Upper lobe of left lung (tissue), 6 donors: ENCODE results near the gene APOL3. TPM values are rescaled to one million over a fixed set of nuclear protein-coding genes. Genes with fewer than 3 reads are reported as not detected.

Source experiments
- ATAC-seq, 2 donors: fragments of 200-7000 bp; cut with Tn5 transposase; one replicate each; pipeline ENCODE4 v1.9.1; 2022; ENCODE audit warnings: mild to moderate bottlenecking in 2 of 2, moderate library complexity in 2 of 2; ENCODE audit not compliant: low FRiP score in 2 of 2
- DNase-seq, 2 donors: peaks; one replicate each; pipeline ENCODE4 v3.0.0-alpha.2; 2019 to 2020
- H3K27ac ChIP-seq, 4 donors: fragments of 200-600 bp; sonication (generic); one replicate each; pipeline ENCODE4 v1.5.1; 2016 to 2019
- H3K27me3 ChIP-seq, 4 donors: fragments of 200-600 bp; sonication (generic); one replicate each; pipeline ENCODE4 v1.5.1; 2017 to 2019
- H3K36me3 ChIP-seq, 4 donors: fragments of 200-600 bp; sonication (generic); one replicate each; pipeline ENCODE4 v1.5.1; 2016 to 2019
- H3K4me1 ChIP-seq, 4 donors: fragments of 200-600 bp; sonication (generic); one replicate each; pipeline ENCODE4 v1.5.1; 2018 to 2019
- H3K4me3 ChIP-seq, 4 donors: fragments of 200-600 bp; sonication (generic); one replicate each; pipeline ENCODE4 v1.5.1; 2017 to 2019; ENCODE audit warnings: mild to moderate bottlenecking in 2 of 4, moderate library complexity in 1 of 4
- H3K9me3 ChIP-seq, 4 donors: fragments of 200-600 bp; sonication (generic); one replicate each; pipeline ENCODE4 v1.5.1; 2018 to 2019
- EP300 ChIP-seq, 4 donors: sonication (generic); formaldehyde crosslinking; IDR thresholded peaks; one replicate each; pipeline ENCODE4 v1.5.1; 2017; ENCODE audit warnings: antibody characterized with exemption in 4 of 4, control low read depth in 2 of 4
- POLR2A ChIP-seq, 4 donors: fragments of 450-650 bp; IDR thresholded peaks; one replicate each; pipeline ENCODE4 v1.5.1; 2016 to 2017; ENCODE audit warnings: antibody characterized with exemption in 4 of 4, mild to moderate bottlenecking in 2 of 4
- POLR2AphosphoS5 ChIP-seq, 2 donors: sonication (generic); formaldehyde crosslinking; IDR thresholded peaks; one replicate each; pipeline ENCODE4 v1.5.1; 2017; ENCODE audit warnings: antibody characterized with exemption in 2 of 2
- WGBS, 2 donors: methylation state at CpG; one replicate each; pipeline ENCODE4 v1.1.5; 2017 to 2018; 5-methylcytosine and 5-hydroxymethylcytosine counted together
- total RNA-seq, 6 donors: library from RNA; depleted of rRNA in 4 of 6; stranded (reverse); fragments of >200 nt in 4 of 6; gene quantifications; one replicate each; pipeline versions ENCODE4 v1.1.0 to v1.2.1, GENCODE V29; 2016 to 2021
- TF ChIP-seq, protein P1 (sequence below), 6 experiments: fragments of 450-650 bp in 4 of 6; fragments of 200-600 bp in 2 of 6; sonication (generic) in 2 of 6; IDR thresholded peaks; one replicate each; pipeline ENCODE4 v1.5.1; 2016 to 2019; ENCODE audit warnings: antibody characterized with exemption in 6 of 6
- donor health status: DM: no; HTN: no; CAD: no; lungs with moderate emphysema.
- donor health status: DM: no; HTN: yes; CAD: no; lungs with severe emphysema.

APOL3 gene
- total RNA-seq, 6 donors from 2014 or later = 40.4 to 88.0 (median 54.5) TPM

DNA sequence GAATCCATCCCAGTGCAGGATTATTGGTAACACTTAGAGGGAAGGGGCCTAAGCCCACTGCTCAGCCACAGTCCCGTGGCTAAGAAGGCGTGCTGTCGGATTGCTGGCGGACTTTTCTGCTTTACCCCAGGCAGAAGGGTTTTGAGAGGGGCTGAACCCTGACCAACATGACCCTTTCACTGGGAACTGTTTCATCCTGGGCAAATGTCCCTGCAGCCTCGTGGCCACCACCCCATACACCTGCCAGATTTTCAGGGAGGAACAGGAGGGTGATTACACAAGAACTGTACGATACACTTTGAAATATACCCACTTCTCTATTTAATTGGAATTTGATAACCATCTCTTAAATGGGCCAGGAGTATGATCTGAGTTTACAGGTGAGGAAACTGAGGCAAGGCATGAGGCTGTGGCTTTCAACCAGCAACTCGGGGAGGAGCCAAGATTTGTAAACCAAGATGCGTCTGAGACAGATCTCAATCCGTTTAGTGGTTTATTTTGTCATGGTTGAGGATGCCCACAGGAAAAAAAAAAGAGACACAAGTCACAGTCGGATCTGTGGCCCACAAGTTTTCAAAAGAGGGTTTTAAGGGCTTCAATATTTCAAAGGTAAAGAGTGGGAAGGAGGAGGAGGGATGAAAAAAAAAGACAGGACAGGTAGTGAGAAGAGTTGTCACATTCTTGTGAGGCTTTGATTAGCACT, 6.1 kb upstream of the APOL3 start:
- Histone ChIP-seq H3K9me3 (peaks cover 0 to 4% (median 0%) of the 10 kb centered on the region in 4 donors), H3K36me3 (no peaks in the 10 kb centered on the region), H3K4me1 (peaks cover 8 to 36% (median 34%) of the 10 kb centered on the region in 4 donors), H3K4me3 (no peak overlapping the region), H3K27ac (no peak overlapping the region), H3K27me3 (no peaks in the 10 kb centered on the region)
- no peak for DNase-seq
- TF ChIP-seq POLR2A (IDR thresholded peaks at IDR 0.05) = no peak
- TF ChIP-seq EP300 (IDR thresholded peaks at IDR 0.05) = no peak
- TF ChIP-seq POLR2AphosphoS5 (IDR thresholded peaks at IDR 0.05) = no peak
- TF ChIP-seq, protein P1, sequence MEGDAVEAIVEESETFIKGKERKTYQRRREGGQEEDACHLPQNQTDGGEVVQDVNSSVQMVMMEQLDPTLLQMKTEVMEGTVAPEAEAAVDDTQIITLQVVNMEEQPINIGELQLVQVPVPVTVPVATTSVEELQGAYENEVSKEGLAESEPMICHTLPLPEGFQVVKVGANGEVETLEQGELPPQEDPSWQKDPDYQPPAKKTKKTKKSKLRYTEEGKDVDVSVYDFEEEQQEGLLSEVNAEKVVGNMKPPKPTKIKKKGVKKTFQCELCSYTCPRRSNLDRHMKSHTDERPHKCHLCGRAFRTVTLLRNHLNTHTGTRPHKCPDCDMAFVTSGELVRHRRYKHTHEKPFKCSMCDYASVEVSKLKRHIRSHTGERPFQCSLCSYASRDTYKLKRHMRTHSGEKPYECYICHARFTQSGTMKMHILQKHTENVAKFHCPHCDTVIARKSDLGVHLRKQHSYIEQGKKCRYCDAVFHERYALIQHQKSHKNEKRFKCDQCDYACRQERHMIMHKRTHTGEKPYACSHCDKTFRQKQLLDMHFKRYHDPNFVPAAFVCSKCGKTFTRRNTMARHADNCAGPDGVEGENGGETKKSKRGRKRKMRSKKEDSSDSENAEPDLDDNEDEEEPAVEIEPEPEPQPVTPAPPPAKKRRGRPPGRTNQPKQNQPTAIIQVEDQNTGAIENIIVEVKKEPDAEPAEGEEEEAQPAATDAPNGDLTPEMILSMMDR (IDR thresholded peaks at IDR 0.05) = no peak
- 72 to 77% methylated on average over 10 of the region's 10 CpGs for WGBS, 2 donors
- ATAC-seq = peak in 1 of 2 donors; percentile 51

DNA sequence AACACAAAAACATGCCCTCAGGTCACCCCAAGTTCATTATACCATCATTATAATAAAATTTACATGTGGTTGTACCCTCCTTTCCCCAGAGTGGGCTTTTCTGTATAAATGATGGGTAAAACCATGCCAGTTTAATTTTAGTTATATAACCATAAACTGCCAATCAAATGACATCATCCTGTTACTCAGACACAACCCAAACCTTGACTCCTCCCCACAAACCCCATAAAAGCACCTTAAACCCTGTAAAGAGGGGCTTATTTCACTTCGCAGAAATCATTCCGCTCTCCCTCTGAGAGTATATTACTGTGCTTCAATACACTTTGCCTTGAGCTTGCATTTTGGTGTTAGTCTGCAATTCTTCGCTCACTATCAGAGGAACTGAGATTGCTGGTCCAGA, 5.5 kb upstream of the APOL3 start:
- TF ChIP-seq, protein P1 (IDR thresholded peaks at IDR 0.05) = no peak
- TF ChIP-seq EP300 (IDR thresholded peaks at IDR 0.05) (no peak), POLR2A (IDR thresholded peaks at IDR 0.05) (no peak), POLR2AphosphoS5 (IDR thresholded peaks at IDR 0.05) (no peak)
- DNase-seq (no peak), ATAC-seq (no peak)
- H3K4me1 ChIP-seq = peaks cover 13 to 41% (median 40%) of the 10 kb centered on the region in 4 donors
- no peaks in the 10 kb centered on the region for H3K36me3 ChIP-seq
- H3K27me3 ChIP-seq = no peaks in the 10 kb centered on the region
- H3K27ac ChIP-seq = no peak overlapping the region
- WGBS, 2 donors = 93 to 95% methylated on average over 3 of the region's 3 CpGs
- H3K9me3 ChIP-seq = peaks cover 0 to 4% (median 0%) of the 10 kb centered on the region in 4 donors
- H3K4me3 ChIP-seq = no peak overlapping the region

DNA sequence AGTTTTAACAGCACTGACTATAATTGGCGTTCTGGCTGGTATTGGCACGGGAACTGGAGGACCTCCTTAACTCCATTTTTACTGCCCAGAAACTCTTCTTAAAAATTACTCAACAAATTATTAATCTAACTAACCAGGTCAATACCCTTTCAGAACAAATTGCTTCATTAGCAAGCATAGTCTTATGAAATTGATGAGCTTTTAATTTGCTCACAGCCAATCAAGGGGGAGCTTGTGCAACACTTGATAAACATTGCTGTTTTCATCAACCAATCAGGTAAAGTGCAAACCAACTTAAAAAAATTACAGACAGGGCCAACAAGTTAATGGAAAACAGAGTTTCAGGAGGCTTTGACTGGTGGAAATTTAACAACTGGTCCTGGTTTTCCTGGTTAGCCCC, 4.6 kb upstream of the APOL3 start:
- Histone ChIP-seq H3K4me1 (peaks cover 19 to 51% (median 49%) of the 10 kb centered on the region in 4 donors), H3K27ac (peak overlapping the region; percentile 5 to 68 (median 50)), H3K36me3 (no peaks in the 10 kb centered on the region), H3K9me3 (peaks cover 0 to 4% (median 0%) of the 10 kb centered on the region in 4 donors), H3K27me3 (no peaks in the 10 kb centered on the region), H3K4me3 (peak overlapping the region in 3 of 4 donors; percentile 3 to 7 (median 5))
- TF ChIP-seq, protein P1 (IDR thresholded peaks at IDR 0.05) = no peak
- TF ChIP-seq EP300 (IDR thresholded peaks at IDR 0.05) (no peak), POLR2A (IDR thresholded peaks at IDR 0.05) (no peak), POLR2AphosphoS5 (IDR thresholded peaks at IDR 0.05) (no peak)
- ATAC-seq (no peak), DNase-seq (peak in 1 of 2 donors; percentile 6)
- WGBS, 2 donors = 52 to 61% methylated on average over 2 of the region's 2 CpGs

DNA sequence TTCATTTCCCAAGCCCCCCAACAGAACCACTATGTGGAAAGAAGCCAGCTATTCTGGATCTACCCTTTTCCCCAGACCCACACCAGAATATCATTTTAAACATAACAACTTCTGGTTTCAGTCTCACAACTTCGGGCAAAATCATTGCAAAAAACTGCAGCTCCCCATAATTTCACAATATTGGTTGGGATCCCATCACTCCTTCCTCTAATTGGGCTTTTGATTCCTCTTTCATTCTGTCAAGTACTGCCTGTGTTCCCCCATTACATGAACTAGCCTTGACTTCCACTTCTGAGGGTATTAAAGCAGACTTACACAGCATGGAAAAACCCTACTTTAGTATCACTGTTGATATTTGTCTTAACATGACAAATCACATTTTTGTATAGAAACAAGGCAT, 4.1 kb upstream of the APOL3 start:
- peak in 1 of 2 donors; percentile 71 for ATAC-seq

More for the DNA sequence above, 4.1 kb upstream of the APOL3 start:
- peak in 1 of 2 donors; percentile 17 for DNase-seq
- peaks cover 0 to 4% (median 0%) of the 10 kb centered on the region in 4 donors for H3K9me3 ChIP-seq
- H3K4me1 ChIP-seq = peaks cover 24 to 56% (median 53%) of the 10 kb centered on the region in 4 donors
- no peaks in the 10 kb centered on the region for H3K36me3 ChIP-seq
- 33 to 50% methylated on average over 1 of the region's 1 CpG for WGBS, 2 donors
- H3K27me3 ChIP-seq = no peaks in the 10 kb centered on the region
- TF ChIP-seq POLR2AphosphoS5 (IDR thresholded peaks at IDR 0.05) (no peak), EP300 (IDR thresholded peaks at IDR 0.05) (no peak), POLR2A (IDR thresholded peaks at IDR 0.05) (no peak)
- TF ChIP-seq, protein P1 (IDR thresholded peaks at IDR 0.05) = no peak
- H3K4me3 ChIP-seq = peak overlapping the region in 3 of 4 donors; percentile 3 to 7 (median 5)
- peak overlapping the region; percentile 35 to 68 (median 50) for H3K27ac ChIP-seq
